ENCODE results near the gene CDSN. TPM values are rescaled to one million over a fixed set of nuclear protein-coding genes. Genes with fewer than 3 reads are reported as not detected.

CDSN gene
- total RNA-seq, 1 donor from 2014 or later, result 37.1 TPM

GRCh38 chr6:31145386-31145785 is 25.1 kb upstream of the CDSN start:
- no peak for DNase-seq

GRCh38 chr6:31144970-31145340 is 24.7 kb upstream of the CDSN start:
- DNase-seq, result no peak

GRCh38 chr6:31144296-31144969 is 24.2 kb upstream of the CDSN start:
- DNase-seq, result no peak

GRCh38 chr6:31143148-31143547 is 22.9 kb upstream of the CDSN start:
- no peak for DNase-seq

- peak; percentile 45 for DNase-seq
These were observed 22.1 kb upstream of the CDSN start for GRCh38 chr6:31142361-31142761.

- no peak for DNase-seq
These were observed 20.4 kb upstream of the CDSN start for GRCh38 chr6:31140643-31141042.

- no peak for DNase-seq
These were observed 19.4 kb upstream of the CDSN start for GRCh38 chr6:31139599-31139998.

- no peak for DNase-seq
These were observed 18.7 kb upstream of the CDSN start, which contains the start of gene PSORS1C2 for GRCh38 chr6:31138982-31139381. Gene PSORS1C2, minus strand, starts transcription at chr6:31139066. Its CDS starts 40 bp downstream, at chr6:31139026.

- DNase-seq, result no peak
These were observed 15.5 kb upstream of the CDSN start for GRCh38 chr6:31135710-31136109.

GRCh38 chr6:31132806-31133205 is 12.6 kb upstream of the CDSN start:
- DNase-seq, result no peak

- no peak for DNase-seq
These were observed 11.3 kb upstream of the CDSN start for GRCh38 chr6:31131595-31131994.

- no peak for DNase-seq
These were observed 10.5 kb upstream of the CDSN start for GRCh38 chr6:31130751-31131150.

GRCh38 chr6:31129130-31129529 is 8.9 kb upstream of the CDSN start:
- no peak for DNase-seq

- no peak for DNase-seq
These were observed 7.9 kb upstream of the CDSN start for GRCh38 chr6:31128093-31128676.

- no peak for DNase-seq
These were observed 6.3 kb upstream of the CDSN start for GRCh38 chr6:31126396-31127175.

GRCh38 chr6:31125586-31126363 is 5.5 kb upstream of the CDSN start:
- no peak for DNase-seq

GRCh38 chr6:31125162-31125561 is 4.9 kb upstream of the CDSN start:
- no peak for DNase-seq

- DNase-seq, result peak; percentile 7
These were observed 2.8 kb upstream of the CDSN start for GRCh38 chr6:31122791-31123706.

GRCh38 chr6:31121131-31121790 is 1.0 kb upstream of the CDSN start:
- DNase-seq, result no peak

- DNase-seq, result no peak
These were observed 2.1 kb downstream of the CDSN start for GRCh38 chr6:31118178-31118577.

All from skin of body (tissue), 2 donors.